ENCODE results near the gene TTL.
"Not testable (repeated sequence)": the region's sequence is repeated elsewhere in the genome, so short reads cannot be mapped to it uniquely, and the experiment has no call there.

The TTL gene

GRCh38 chr2:112481528-112482233 lies at the start of gene TTL:
TSS of gene TTL (plus strand) at chr2:112482156. CDS start at chr2:112482345, 189 bp downstream.
- Histone ChIP-seq H3K4me1 (peaks cover 17% of the 10 kb centered on the region), H3K9me3 (no peaks in the 10 kb centered on the region), H3K4me3 (peak within 1 kb of the TSS; percentile 67), H3K27me3 (ENCODE audit: low read depth) (no peaks in the 10 kb centered on the region), H3K36me3 (replicated peaks) (peaks cover 24% of the 10 kb centered on the region)
- in situ Hi-C loops (cut with MboI; ENCODE audit: low sequenced_read_pairs): no loop called here
- peak; percentile 64 to 79 for DNase-seq (ENCODE audit: low spot score in 2 of 2)

DNA sequence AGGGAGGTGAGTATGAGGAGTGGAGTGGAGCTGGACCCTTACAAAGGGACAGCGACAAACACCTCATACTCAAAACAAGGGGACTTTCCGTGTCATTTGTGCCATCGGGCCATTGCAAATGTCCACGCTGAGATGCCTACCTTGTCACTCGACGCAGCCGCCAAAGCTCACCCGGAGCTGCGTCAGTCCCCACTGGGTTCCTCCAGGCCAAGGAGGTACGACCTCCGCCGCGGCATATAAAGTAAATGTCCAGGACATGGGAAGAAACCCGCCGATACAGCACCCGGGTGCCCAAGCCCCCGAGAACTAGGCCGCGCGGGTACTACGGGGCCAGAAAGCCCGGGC lies 49.6 kb upstream of the TTL start:
- H3K9me3 ChIP-seq; in situ Hi-C loops (cut with MboI; ENCODE audit: low sequenced_read_pairs); H3K4me1 ChIP-seq; DNase-seq (ENCODE audit: low spot score in 2 of 2); H3K36me3 ChIP-seq (replicated peaks); H3K27me3 ChIP-seq (ENCODE audit: low read depth): not testable (repeated sequence)
- H3K4me3 ChIP-seq: peak overlapping the region; percentile 41

- H3K36me3 ChIP-seq (replicated peaks); H3K9me3 ChIP-seq; in situ Hi-C loops (cut with MboI; ENCODE audit: low sequenced_read_pairs); H3K4me1 ChIP-seq; H3K27me3 ChIP-seq (ENCODE audit: low read depth): not testable (repeated sequence)
- H3K4me3 ChIP-seq: peak overlapping the region; percentile 41
- DNase-seq (ENCODE audit: low spot score in 2 of 2): peak in 1 of 2 experiments; percentile 40
Observed at GRCh38 chr2:112432735-112433479, 49.0 kb upstream of the TTL start.

DNA sequence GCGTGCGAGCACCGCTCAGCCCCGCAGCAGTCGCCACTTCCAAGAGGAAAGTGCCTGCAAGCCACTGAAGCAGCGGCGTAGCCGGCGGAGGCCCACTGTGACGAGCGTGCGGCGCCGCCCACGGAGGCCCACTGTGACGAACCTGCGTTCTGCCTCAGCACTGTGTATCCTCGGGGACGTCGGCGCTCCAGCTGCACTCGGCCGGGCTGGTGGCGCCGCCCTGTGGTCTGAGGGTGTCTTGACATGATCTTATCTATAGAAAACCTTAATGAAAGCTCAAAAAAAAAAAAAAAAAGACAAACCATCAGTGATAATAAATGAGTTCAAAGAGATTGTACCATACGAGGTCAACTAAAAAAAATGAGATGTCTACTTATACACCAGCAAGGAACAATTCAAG lies 48.5 kb upstream of the TTL start, which contains the start of gene RGPD8:
Gene RGPD8 (minus strand): TSS at position 166 of the 400 bp plus-strand sequence. CDS start 192 bp downstream, outside the sequence.
- in situ Hi-C loops (cut with MboI; ENCODE audit: low sequenced_read_pairs); H3K36me3 ChIP-seq (replicated peaks); H3K9me3 ChIP-seq; H3K4me1 ChIP-seq; H3K27me3 ChIP-seq (ENCODE audit: low read depth): not testable (repeated sequence)
- DNase-seq (ENCODE audit: low spot score in 2 of 2): peak; percentile 75 to 92
- peak within 1 kb of the TSS; percentile 41 for H3K4me3 ChIP-seq

GRCh38 chr2:112433932-112434730 lies 47.8 kb upstream of the TTL start:
- peaks cover 3% of the 10 kb centered on the region; the same call in 1 of the 2 replicates for H3K4me1 ChIP-seq
- in situ Hi-C loops (cut with MboI; ENCODE audit: low sequenced_read_pairs): no loop called here
- no peak for DNase-seq (ENCODE audit: low spot score in 2 of 2)
- H3K9me3 ChIP-seq: no peaks in the 10 kb centered on the region
- no peaks in the 10 kb centered on the region for H3K27me3 ChIP-seq (ENCODE audit: low read depth)
- H3K36me3 ChIP-seq (replicated peaks): no peaks in the 10 kb centered on the region
- no peak overlapping the region for H3K4me3 ChIP-seq

DNA sequence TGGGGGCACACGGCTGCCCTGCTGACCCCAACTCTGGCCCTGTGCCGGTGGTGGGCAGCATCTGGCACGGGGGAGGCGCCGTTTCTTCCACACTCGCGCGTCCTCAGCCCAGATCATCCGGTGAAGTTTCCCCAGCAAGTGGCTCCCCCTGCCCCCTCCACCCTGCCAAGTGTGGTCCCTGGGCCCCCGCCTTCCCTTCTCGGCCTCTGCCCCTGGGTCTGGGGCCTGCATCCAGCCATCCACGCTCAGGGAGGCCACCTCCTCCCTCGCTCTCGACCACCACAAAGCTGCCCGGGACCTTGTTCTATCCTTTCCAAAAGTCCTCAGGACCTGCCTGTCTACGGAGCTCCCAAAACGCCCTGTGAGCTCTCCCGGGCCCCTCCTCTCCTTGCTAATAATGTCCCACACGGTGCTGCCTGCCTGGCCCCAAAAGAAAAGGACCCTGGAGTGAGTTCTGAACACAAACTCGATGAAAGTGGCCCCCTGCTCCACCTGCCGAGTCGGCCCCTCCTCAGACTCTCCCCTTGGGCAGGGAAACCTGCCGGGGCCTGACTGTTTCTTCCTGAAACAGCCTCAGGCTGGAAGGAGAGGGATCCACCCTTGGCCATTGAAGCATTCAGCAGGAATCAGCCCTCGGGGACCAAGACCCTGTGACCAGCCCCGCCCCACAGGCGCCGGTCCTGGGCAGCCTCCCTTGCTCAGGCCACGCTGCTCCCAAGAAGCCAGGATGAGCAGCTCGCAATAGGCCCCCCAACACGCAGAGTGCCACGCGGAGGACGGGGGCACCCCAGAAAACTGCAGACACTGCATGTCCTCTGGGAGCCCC lies 46.9 kb upstream of the TTL start:
- H3K36me3 ChIP-seq (replicated peaks); in situ Hi-C loops (cut with MboI; ENCODE audit: low sequenced_read_pairs); H3K27me3 ChIP-seq (ENCODE audit: low read depth); H3K4me1 ChIP-seq; H3K4me3 ChIP-seq; DNase-seq (ENCODE audit: low spot score in 2 of 2); H3K9me3 ChIP-seq: not testable (repeated sequence)

- in situ Hi-C loops (cut with MboI; ENCODE audit: low sequenced_read_pairs): not testable (repeated sequence)
Observed at GRCh38 chr2:112435716-112436431, 46.1 kb upstream of the TTL start.

DNA sequence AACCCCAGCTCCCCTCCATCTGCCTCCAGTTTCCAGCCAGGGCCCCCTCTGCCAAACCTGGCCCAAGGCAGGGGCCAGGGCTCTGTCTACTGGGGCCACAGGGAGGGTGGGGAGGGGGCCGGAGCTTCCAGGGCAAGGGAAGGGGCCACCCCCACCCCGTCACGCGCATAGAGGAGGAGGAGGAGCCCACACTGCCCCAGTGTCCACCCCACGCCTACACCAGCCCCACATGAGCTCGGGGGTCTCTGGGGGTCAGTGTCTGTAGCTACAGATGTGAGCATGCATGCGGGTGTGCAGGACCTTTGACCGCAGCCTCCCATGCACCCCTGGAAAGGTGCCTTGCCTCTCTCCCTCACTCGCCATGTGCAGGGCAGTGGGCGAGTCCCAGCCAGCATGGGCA lies 45.0 kb upstream of the TTL start:
- H3K9me3 ChIP-seq; in situ Hi-C loops (cut with MboI; ENCODE audit: low sequenced_read_pairs); H3K27me3 ChIP-seq (ENCODE audit: low read depth); H3K4me1 ChIP-seq; H3K36me3 ChIP-seq (replicated peaks); H3K4me3 ChIP-seq; DNase-seq (ENCODE audit: low spot score in 2 of 2): not testable (repeated sequence)

More at GRCh38 chr2:112435716-112436431, 46.1 kb upstream of the TTL start:
- not testable (repeated sequence) for DNase-seq (ENCODE audit: low spot score in 2 of 2); H3K36me3 ChIP-seq (replicated peaks); H3K9me3 ChIP-seq; H3K4me1 ChIP-seq; H3K4me3 ChIP-seq; H3K27me3 ChIP-seq (ENCODE audit: low read depth)

GRCh38 chr2:112437405-112437831 lies 44.5 kb upstream of the TTL start:
- DNase-seq (ENCODE audit: low spot score in 2 of 2); H3K4me1 ChIP-seq; in situ Hi-C loops (cut with MboI; ENCODE audit: low sequenced_read_pairs); H3K4me3 ChIP-seq; H3K9me3 ChIP-seq; H3K27me3 ChIP-seq (ENCODE audit: low read depth); H3K36me3 ChIP-seq (replicated peaks): not testable (repeated sequence)

DNA sequence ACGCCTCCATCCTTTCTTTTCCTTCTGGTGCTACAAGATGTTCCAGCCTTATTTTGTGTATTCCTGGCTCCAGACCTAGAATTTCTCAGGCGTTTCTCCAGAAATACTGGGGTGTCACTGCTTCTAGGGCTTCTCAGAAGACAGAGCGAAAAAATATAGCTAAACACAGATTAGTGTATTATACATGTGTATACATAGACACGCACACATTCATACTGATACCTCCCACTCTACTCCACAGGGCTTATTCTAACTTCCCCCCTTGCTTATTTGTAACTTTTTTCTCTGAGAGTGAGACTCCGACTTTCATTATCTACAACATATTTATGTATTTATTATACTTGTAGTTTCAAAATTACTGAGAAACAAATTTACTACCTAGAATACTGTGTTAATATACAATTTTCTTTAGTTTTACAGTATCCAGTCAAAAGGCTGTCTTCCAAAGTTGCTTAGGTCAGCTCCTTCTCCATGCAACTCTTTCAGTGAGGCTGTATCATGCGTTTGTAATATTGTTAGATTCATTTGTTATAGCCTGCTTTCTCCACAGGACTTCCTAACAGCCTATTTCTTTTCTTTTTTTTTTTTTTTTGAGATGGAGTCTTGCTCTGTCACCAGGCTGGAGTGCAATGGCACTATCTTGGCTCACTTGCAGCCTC lies 43.2 kb upstream of the TTL start:
- in situ Hi-C loops (cut with MboI; ENCODE audit: low sequenced_read_pairs): not testable (repeated sequence)

DNA sequence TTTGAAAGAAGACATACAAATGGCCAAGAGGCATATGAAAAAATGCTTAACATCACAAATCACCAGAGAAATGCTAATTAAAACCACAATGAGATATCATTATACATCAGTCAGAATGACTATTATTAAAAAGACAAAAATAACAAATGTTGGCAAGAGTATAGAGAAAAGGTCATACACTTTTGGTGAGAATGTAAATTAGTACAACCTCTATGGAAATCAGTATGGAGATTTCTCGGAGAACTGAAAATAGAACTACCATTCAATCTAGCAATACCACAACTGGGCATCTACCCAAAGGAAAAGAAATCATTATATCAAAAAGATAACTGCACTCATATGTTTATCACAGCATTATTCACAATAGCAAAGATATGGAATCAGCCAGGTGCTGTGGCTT lies 37.7 kb upstream of the TTL start:
- in situ Hi-C loops (cut with MboI; ENCODE audit: low sequenced_read_pairs); H3K4me3 ChIP-seq; H3K4me1 ChIP-seq; H3K9me3 ChIP-seq; H3K36me3 ChIP-seq (replicated peaks); H3K27me3 ChIP-seq (ENCODE audit: low read depth); DNase-seq (ENCODE audit: low spot score in 2 of 2): not testable (repeated sequence)

More for the DNA sequence above, 43.2 kb upstream of the TTL start:
- not testable (repeated sequence) for H3K4me1 ChIP-seq; H3K27me3 ChIP-seq (ENCODE audit: low read depth); H3K4me3 ChIP-seq; H3K9me3 ChIP-seq; H3K36me3 ChIP-seq (replicated peaks); DNase-seq (ENCODE audit: low spot score in 2 of 2)

- Histone ChIP-seq H3K4me1 (no peaks in the 10 kb centered on the region), H3K9me3 (peaks cover 2% of the 10 kb centered on the region; the same call in 1 of the 2 replicates), H3K27me3 (ENCODE audit: low read depth) (no peaks in the 10 kb centered on the region), H3K4me3 (no peak overlapping the region), H3K36me3 (replicated peaks) (no peaks in the 10 kb centered on the region)
- in situ Hi-C loops (cut with MboI; ENCODE audit: low sequenced_read_pairs): no loop called here
- no peak for DNase-seq (ENCODE audit: low spot score in 2 of 2)
Observed at GRCh38 chr2:112449854-112450253, 32.1 kb upstream of the TTL start.

All from HAP-1 (cell line).